NCI-H1417 (cell line): ENCODE data around the gene BDH1.

Experiments used
- DNase-seq, 3 experiments: peaks; one replicate each; lab custom pipeline; 2025; lab: John Stamatoyannopoulos, UW

The BDH1 gene

DNA sequence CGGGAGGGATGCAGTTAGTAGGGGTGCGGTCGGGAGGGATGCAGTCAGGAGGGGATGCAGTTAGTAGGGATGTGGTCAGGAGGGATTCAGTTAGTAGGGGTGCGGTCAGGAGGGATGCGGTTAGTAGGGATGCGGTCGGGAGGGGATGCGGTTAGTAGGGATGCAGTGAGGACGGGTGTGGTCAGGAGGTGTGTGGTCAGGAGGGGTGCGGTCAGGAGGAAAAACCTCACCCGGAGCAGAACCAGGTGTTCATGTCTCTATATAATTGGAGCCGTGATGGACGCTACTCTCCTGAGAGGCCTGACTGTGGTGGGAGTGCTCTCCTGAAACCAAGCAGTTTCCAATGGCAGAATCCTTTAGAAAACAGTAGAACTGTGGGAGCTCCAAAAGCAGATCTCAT lies 95.8 kb downstream of the BDH1 start:
- no peak for DNase-seq
